H1 (cell line): ENCODE data around the gene CLEC1A. TPM values are rescaled to one million over a fixed set of nuclear protein-coding genes. Genes with fewer than 3 reads are reported as not detected.

Experiments used
- CTCF ChIA-PET: fragments of 300-600 bp; sonication (Branson Sonifier 250); formaldehyde crosslinking; loops from one replicate; lab custom pipeline; 2021; ENCODE audit not compliant: partially characterized antibody; lab: Charles Lee
- POLR2A ChIA-PET: fragments of 300-600 bp; sonication (Branson Sonifier 250); formaldehyde crosslinking; loops from one replicate; lab custom pipeline; 2021; ENCODE audit warnings: inconsistent platforms; ENCODE audit not compliant: partially characterized antibody; lab: Charles Lee
- DNase-seq, 2 experiments: peaks; one replicate each; pipeline versions ENCODE4 v3.0.0 to v3.0.0-alpha.2; 2010 to 2022; ENCODE audit warnings: low spot score in 2 of 2, low read depth in 1 of 2, mixed read lengths in 1 of 2
- FAIRE-seq: peaks from 2 replicates; lab custom pipeline; 2011; peaks lifted over from hg19 to GRCh38; lab: Jason Lieb, UNC
- H2AFZ ChIP-seq: 2 replicates; pipeline ENCODE4 v1.8.1; 2012; ENCODE audit warnings: low read length, inconsistent platforms
- H2AK5ac ChIP-seq: 2 replicates; pipeline ENCODE4 v1.6.1; 2013; ENCODE audit warnings: low read depth, low read length
- H2BK120ac ChIP-seq: replicated peaks from 2 replicates; pipeline ENCODE3; 2013; ENCODE audit warnings: low read depth, low read length, inconsistent platforms
- H2BK12ac ChIP-seq: 2 replicates; pipeline ENCODE4 v1.6.1; 2013; ENCODE audit warnings: low read depth, low read length
- H2BK15ac ChIP-seq: 2 replicates; pipeline ENCODE4 v1.6.1; 2013; ENCODE audit warnings: low read length
- H2BK20ac ChIP-seq: 2 replicates; pipeline ENCODE4 v1.6.1; 2013; ENCODE audit warnings: low read length
- H2BK5ac ChIP-seq: 2 replicates; pipeline ENCODE4 v1.6.1; 2013; ENCODE audit warnings: low read depth, low read length
- H3K14ac ChIP-seq: 2 replicates; pipeline ENCODE4 v1.6.1; 2013; ENCODE audit warnings: inconsistent platforms; ENCODE audit not compliant: insufficient read length
- H3K18ac ChIP-seq: 2 replicates; pipeline ENCODE4 v1.6.1; 2013; ENCODE audit warnings: low read length; ENCODE audit errors: extremely low read depth
- H3K23ac ChIP-seq: 2 replicates; pipeline ENCODE4 v1.6.1; 2013; ENCODE audit warnings: inconsistent platforms; ENCODE audit not compliant: insufficient read length
- H3K23me2 ChIP-seq: 2 replicates; pipeline ENCODE4 v1.6.1; 2013; ENCODE audit warnings: low read depth, low read length
- H3K27ac ChIP-seq: 2 replicates; pipeline ENCODE4 v1.6.1; 2011; ENCODE audit warnings: low read depth, low read length, inconsistent platforms
- H3K27me3 ChIP-seq, 4 experiments: replicated peaks in 1 of 4; 1 replicate in 1 of 4; 2 replicates in 3 of 4; pipeline versions ENCODE4 v1.6.1 to v1.8.1; 2011 to 2013; ENCODE audit warnings: low read length in 3 of 4, mild to moderate bottlenecking in 3 of 4, inconsistent platforms in 2 of 4, mixed read lengths in 2 of 4, moderate library complexity in 1 of 4; ENCODE audit not compliant: control insufficient read depth in 3 of 4, insufficient read depth in 3 of 4; ENCODE audit errors: extremely low read depth in 1 of 4
- H3K36me3 ChIP-seq, 4 experiments: 2 replicates each; pipeline versions ENCODE4 v1.6.1 to v1.8.1; 2011 to 2013; ENCODE audit warnings: mild to moderate bottlenecking in 4 of 4, low read length in 3 of 4, moderate library complexity in 2 of 4, control low read depth in 1 of 4, inconsistent platforms in 1 of 4; ENCODE audit not compliant: insufficient read depth in 4 of 4, control insufficient read depth in 2 of 4
- H3K4ac ChIP-seq: replicated peaks from 2 replicates; pipeline ENCODE3; 2013; ENCODE audit warnings: low read length, low read depth, mixed read lengths, inconsistent platforms; ENCODE audit not compliant: insufficient read length
- H3K4me1 ChIP-seq, 4 experiments: replicated peaks in 1 of 4; 1 replicate in 1 of 4; 2 replicates in 3 of 4; pipeline versions ENCODE4 v1.6.1 to v1.8.1; 2011 to 2013; ENCODE audit warnings: low read length in 3 of 4, inconsistent platforms in 2 of 4, mixed read lengths in 1 of 4; ENCODE audit not compliant: insufficient read depth in 4 of 4, control insufficient read depth in 3 of 4
- H3K4me2 ChIP-seq, 2 experiments: 2 replicates each; pipeline versions ENCODE4 v1.6.1 to v1.8.1; 2011 to 2013; ENCODE audit warnings: low read depth in 2 of 2, low read length in 2 of 2, control low read depth in 1 of 2, inconsistent platforms in 1 of 2, mild to moderate bottlenecking in 1 of 2; ENCODE audit not compliant: insufficient read depth in 1 of 2
- H3K4me3 ChIP-seq, 4 experiments: fragments of 200-600, 300-600 bp in 1 of 4; sonication (generic), shearing (Covaris generic), sonication (Bioruptor Twin) in 1 of 4; 2 replicates each; pipeline versions ENCODE4 v1.5.1 to v1.8.1; 2011 to 2016; ENCODE audit warnings: low read length in 4 of 4, low read depth in 3 of 4, control low read depth in 2 of 4, inconsistent platforms in 2 of 4, mild to moderate bottlenecking in 2 of 4, mixed read lengths in 1 of 4, moderate library complexity in 1 of 4; ENCODE audit not compliant: insufficient read depth in 2 of 4; ENCODE audit errors: extremely low read depth in 1 of 4
- H3K56ac ChIP-seq: replicated peaks from 2 replicates; pipeline ENCODE3; 2013; ENCODE audit warnings: low read depth, mild to moderate bottlenecking, mixed read lengths, low read length, inconsistent platforms; ENCODE audit not compliant: insufficient read length
- H3K79me1 ChIP-seq: 2 replicates; pipeline ENCODE4 v1.6.1; 2013; ENCODE audit warnings: low read depth, low read length, control low read depth
- H3K79me2 ChIP-seq, 2 experiments: 2 replicates each; pipeline versions ENCODE4 v1.6.1 to v1.8.1; 2012 to 2013; ENCODE audit warnings: low read length in 2 of 2, mild to moderate bottlenecking in 2 of 2, inconsistent platforms in 1 of 2; ENCODE audit not compliant: insufficient read depth in 2 of 2, control insufficient read depth in 1 of 2
- H3K9ac ChIP-seq, 4 experiments: replicated peaks in 1 of 4; 1 replicate in 1 of 4; 2 replicates in 3 of 4; pipeline versions ENCODE4 v1.6.1 to v1.8.1; 2011 to 2013; ENCODE audit warnings: low read depth in 3 of 4, low read length in 3 of 4, control low read depth in 2 of 4, mild to moderate bottlenecking in 2 of 4, moderate library complexity in 2 of 4, inconsistent platforms in 1 of 4; ENCODE audit errors: extremely low read depth in 1 of 4
- H3K9me3 ChIP-seq, 2 experiments: 2 replicates each; pipeline versions ENCODE4 v1.6.1 to v1.8.1; 2012 to 2013; ENCODE audit warnings: mild to moderate bottlenecking in 2 of 2, moderate library complexity in 2 of 2, control low read depth in 1 of 2, inconsistent platforms in 1 of 2, low read depth in 1 of 2, low read length in 1 of 2, mixed read lengths in 1 of 2; ENCODE audit not compliant: insufficient read depth in 2 of 2
- H4K20me1 ChIP-seq, 2 experiments: replicated peaks in 1 of 2; 2 replicates each; pipeline versions ENCODE3 to v1.8.1; 2011 to 2013; ENCODE audit warnings: inconsistent platforms in 2 of 2, low read length in 2 of 2, mild to moderate bottlenecking in 1 of 2; ENCODE audit not compliant: insufficient read depth in 2 of 2, control insufficient read depth in 1 of 2
- H4K5ac ChIP-seq: 2 replicates; pipeline ENCODE4 v1.6.1; 2013; ENCODE audit warnings: low read length, low read depth, mixed read lengths, inconsistent platforms; ENCODE audit not compliant: insufficient read length
- H4K8ac ChIP-seq: 2 replicates; pipeline ENCODE4 v1.8.0; 2013; ENCODE audit warnings: mild to moderate bottlenecking, moderate library complexity, low read length, inconsistent platforms; ENCODE audit not compliant: insufficient read depth; ENCODE audit errors: extremely low read depth
- H4K91ac ChIP-seq: replicated peaks from 2 replicates; pipeline ENCODE3; 2013; ENCODE audit warnings: low read length, mixed read lengths, inconsistent platforms; ENCODE audit not compliant: insufficient read length
- ASH2L ChIP-seq: fragments of 200-600, 300-600 bp; sonication (generic); IDR thresholded peaks from one replicate; pipeline ENCODE4 v1.7.1; 2017; ENCODE audit warnings: low read length
- RAD21 ChIP-seq, 2 experiments: IDR thresholded peaks in 1 of 2; conservative IDR thresholded peaks in 1 of 2; 2 replicates each; pipeline ENCODE4 v1.6.1; 2011; ENCODE audit warnings: low read depth in 2 of 2, low read length in 2 of 2, improper control_type of control experiment in 1 of 2, inconsistent platforms in 1 of 2, mild to moderate bottlenecking in 1 of 2, moderate library complexity in 1 of 2
- WGBS, 2 experiments: shearing (Covaris generic) in 1 of 2; methylation state at CpG; one replicate each; pipeline versions ENCODE4 v1.1.6 to v1.1.7; 2013 to 2015; ENCODE audit warnings: low lambda C conversion rate in 2 of 2, mixed read lengths in 2 of 2, inconsistent platforms in 1 of 2, low coverage in 1 of 2, missing lambda C conversion rate in 1 of 2; ENCODE audit not compliant: insufficient replicate concordance in 2 of 2, insufficient coverage in 1 of 2, insufficient read length in 1 of 2; ENCODE audit errors: extremely low coverage in 1 of 2, missing lambda C conversion rate in 1 of 2; 5-methylcytosine and 5-hydroxymethylcytosine counted together
- polyA plus RNA-seq, 7 experiments: library from polyadenylated mRNA; depleted of rRNA in 3 of 7; stranded (reverse) in 5 of 7; unstranded in 2 of 7; fragments of >200 nt in 5 of 7; fragments of 200-250 nt in 2 of 7; gene quantifications; 1 replicate in 5 of 7; 2 replicates in 1 of 7; 4 replicates in 1 of 7; pipeline versions ENCODE4 v1.2.1 to v1.2.3, GENCODE V29; 2011 to 2013; ENCODE audit warnings: missing spikeins in 2 of 7, mixed read lengths in 2 of 7
- total RNA-seq: library from RNA; stranded (reverse); fragmentation: NEBNext Ultra II Directional; extraction: Animal tissue kit (Norgen Biotek cat#: 25700); gene quantifications from 2 replicates; pipeline ENCODE4 v1.2.1, GENCODE V29; 2021
- TF ChIP-seq, protein P1 (sequence below), 3 experiments: IDR thresholded peaks; 1 replicate in 2 of 3; 2 replicates in 1 of 3; pipeline versions ENCODE4 v1.5.1 to v1.6.1; 2011; ENCODE audit warnings: low read length in 3 of 3, mild to moderate bottlenecking in 3 of 3, inconsistent platforms in 2 of 3, low read depth in 1 of 3, moderate library complexity in 1 of 3; ENCODE audit not compliant: insufficient read depth in 1 of 3; ENCODE audit errors: control extremely low read depth in 1 of 3
- TF ChIP-seq, protein P2 (sequence below): IDR thresholded peaks from 2 replicates; pipeline ENCODE4 v1.6.1; 2012; ENCODE audit warnings: inconsistent platforms

CLEC1A gene
- total and polyA plus RNA-seq, 2 of the 8 experiments (the other 6 are each of a cell fraction or from before 2014, with no cell fraction given): 0.20 TPM; not detected in 1

DNA sequence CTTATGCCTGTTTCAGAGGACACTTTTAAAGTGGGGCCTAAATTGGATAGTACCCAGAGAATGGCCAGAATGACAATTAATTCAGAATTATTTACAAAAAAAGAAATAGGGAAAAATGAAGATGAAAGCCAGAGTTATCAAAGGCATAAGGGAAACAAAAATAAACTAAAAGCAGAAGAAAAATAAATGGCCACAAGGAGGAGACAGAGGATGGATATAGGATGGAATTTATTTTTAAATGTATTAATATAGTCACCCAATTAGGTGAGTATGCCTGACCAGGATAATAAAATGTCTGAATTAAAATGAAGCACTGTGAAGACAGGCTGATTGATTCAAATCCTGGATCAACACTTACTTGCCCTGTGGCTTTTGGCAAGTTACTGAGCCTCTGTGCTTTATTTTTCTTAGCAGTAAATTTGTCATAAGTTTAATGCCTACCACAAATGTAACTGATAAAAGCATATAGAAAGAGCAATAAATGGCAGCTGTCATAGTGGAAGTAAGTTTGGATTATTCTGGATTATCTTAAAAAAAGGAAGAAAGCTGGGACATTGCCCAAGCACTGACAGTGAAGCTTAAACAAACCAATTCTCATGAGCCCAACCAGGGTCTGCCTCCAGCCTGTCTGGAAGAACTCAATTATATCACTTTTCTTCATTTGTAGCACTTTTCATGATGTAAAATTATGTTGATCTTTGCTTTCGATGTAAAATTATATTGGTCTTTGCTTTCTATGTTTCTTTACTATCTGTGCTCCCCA is 64.8 kb downstream of the CLEC1A start:
- Histone ChIP-seq H4K20me1 (no peaks in the 10 kb centered on the region), H3K23ac (no peak overlapping the region), H3K36me3 (no peaks in the 10 kb centered on the region; a peak in 1 of 8 replicates), H2BK120ac (no peak overlapping the region), H3K4me2 (no peak overlapping the region), H3K27me3 (no peaks in the 10 kb centered on the region), H3K4ac (no peak overlapping the region), H3K79me1 (no peaks in the 10 kb centered on the region), H2BK12ac (no peak overlapping the region), H3K4me3 (no peak overlapping the region), H2BK5ac (no peak overlapping the region), H3K9ac (no peak overlapping the region), H4K91ac (no peak overlapping the region), H2BK20ac (no peak overlapping the region), H3K23me2 (no peaks in the 10 kb centered on the region), H4K8ac (no peak overlapping the region), H2AK5ac (no peak overlapping the region), H2AFZ (no peak overlapping the region), H4K5ac (no peak overlapping the region), H3K4me1 (peaks cover 0 to 7% (median 0%) of the 10 kb centered on the region in 4 experiments; a peak in 1 of 7 replicates), H3K79me2 (no peaks in the 10 kb centered on the region), H3K27ac (no peak overlapping the region), H3K18ac (no peak overlapping the region), H3K14ac (no peak overlapping the region), H3K9me3 (peaks cover 0 to 8% of the 10 kb centered on the region in 2 experiments; a peak in 2 of 4 replicates), H2BK15ac (no peak overlapping the region), H3K56ac (no peak overlapping the region)
- POLR2A ChIA-PET: interaction anchor here (0.8 kb wide), 1 partner anchor 105 kb away, joined by 3 read pairs; no protein-coding TSS in a partner anchor
- WGBS, 2 experiments: 88% methylated on average over 1 of the region's 1 CpG; no CpG with 5 or more reads in 1 of the 2 experiments
- CTCF ChIA-PET: interaction anchor here (0.5 to 7.0 kb wide), 22 partner anchors 10 to 291 kb away, joined by 3 to 74 read pairs (median 4); partner anchors contain the start of genes CLEC12B and CLEC7A
- DNase-seq (no peak), FAIRE-seq (no peak)
- TF ChIP-seq RAD21 (IDR thresholded peaks at IDR 0.05 in 1 of 2, conservative IDR thresholded peaks at IDR 0.05 in 1 of 2; ENCODE audit: low read depth in 2 of 2, low read length in 2 of 2): peak in 1 of 2 experiments; percentile 68
- TF ChIP-seq ASH2L: no peak
- TF ChIP-seq, protein P1, sequence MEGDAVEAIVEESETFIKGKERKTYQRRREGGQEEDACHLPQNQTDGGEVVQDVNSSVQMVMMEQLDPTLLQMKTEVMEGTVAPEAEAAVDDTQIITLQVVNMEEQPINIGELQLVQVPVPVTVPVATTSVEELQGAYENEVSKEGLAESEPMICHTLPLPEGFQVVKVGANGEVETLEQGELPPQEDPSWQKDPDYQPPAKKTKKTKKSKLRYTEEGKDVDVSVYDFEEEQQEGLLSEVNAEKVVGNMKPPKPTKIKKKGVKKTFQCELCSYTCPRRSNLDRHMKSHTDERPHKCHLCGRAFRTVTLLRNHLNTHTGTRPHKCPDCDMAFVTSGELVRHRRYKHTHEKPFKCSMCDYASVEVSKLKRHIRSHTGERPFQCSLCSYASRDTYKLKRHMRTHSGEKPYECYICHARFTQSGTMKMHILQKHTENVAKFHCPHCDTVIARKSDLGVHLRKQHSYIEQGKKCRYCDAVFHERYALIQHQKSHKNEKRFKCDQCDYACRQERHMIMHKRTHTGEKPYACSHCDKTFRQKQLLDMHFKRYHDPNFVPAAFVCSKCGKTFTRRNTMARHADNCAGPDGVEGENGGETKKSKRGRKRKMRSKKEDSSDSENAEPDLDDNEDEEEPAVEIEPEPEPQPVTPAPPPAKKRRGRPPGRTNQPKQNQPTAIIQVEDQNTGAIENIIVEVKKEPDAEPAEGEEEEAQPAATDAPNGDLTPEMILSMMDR (IDR thresholded peaks at IDR 0.05; ENCODE audit: control extremely low read depth in 1 of 3, insufficient read depth in 1 of 3, low read depth in 1 of 3, low read length in 3 of 3): peak in 1 of 3 experiments; percentile 28; a peak in 1 of 4 replicates
- TF ChIP-seq, protein P2, sequence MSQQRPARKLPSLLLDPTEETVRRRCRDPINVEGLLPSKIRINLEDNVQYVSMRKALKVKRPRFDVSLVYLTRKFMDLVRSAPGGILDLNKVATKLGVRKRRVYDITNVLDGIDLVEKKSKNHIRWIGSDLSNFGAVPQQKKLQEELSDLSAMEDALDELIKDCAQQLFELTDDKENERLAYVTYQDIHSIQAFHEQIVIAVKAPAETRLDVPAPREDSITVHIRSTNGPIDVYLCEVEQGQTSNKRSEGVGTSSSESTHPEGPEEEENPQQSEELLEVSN: no peak
